GM12878 (cell line): ENCODE results near the gene DUOX1. TPM values are rescaled to one million over a fixed set of nuclear protein-coding genes. Genes with fewer than 3 reads are reported as not detected.

Source experiments
- CHD2 ChIP-seq: IDR thresholded peaks from 2 replicates; pipeline ENCODE4 v1.6.1; 2011; ENCODE audit warnings: low read depth, low read length, improper control_type of control experiment, borderline replicate concordance
- DPF2 ChIP-seq: fragments of 450-650 bp; IDR thresholded peaks from 2 replicates; pipeline ENCODE4 v1.6.1; 2017; ENCODE audit warnings: mild to moderate bottlenecking
- HDAC2 ChIP-seq: fragments of 200-600 bp; sonication (generic); IDR thresholded peaks from 2 replicates; pipeline ENCODE4 v1.6.1; 2017
- MEF2A ChIP-seq: IDR thresholded peaks from 2 replicates; pipeline ENCODE4 v1.6.1; 2011; ENCODE audit warnings: low read depth, mild to moderate bottlenecking, low read length, moderate library complexity; ENCODE audit not compliant: insufficient read depth
- MTA3 ChIP-seq: IDR thresholded peaks from 2 replicates; pipeline ENCODE4 v1.6.1; 2012; ENCODE audit warnings: low read length, inconsistent platforms, borderline replicate concordance
- MXI1 ChIP-seq: fragments of 150-350 bp; IDR thresholded peaks from 2 replicates; pipeline ENCODE4 v1.6.1; 2011; ENCODE audit warnings: low read depth, mild to moderate bottlenecking, inconsistent platforms, low read length, improper control_type of control experiment
- RB1 ChIP-seq: fragments of 450-650 bp; formaldehyde crosslinking; IDR thresholded peaks from 2 replicates; pipeline ENCODE4 v1.6.1; 2017; ENCODE audit warnings: mild to moderate bottlenecking, borderline replicate concordance
- SMC3 ChIP-seq: IDR thresholded peaks from 2 replicates; pipeline ENCODE4 v1.6.1; 2011; ENCODE audit warnings: low read length, improper control_type of control experiment, borderline replicate concordance
- TAF1 ChIP-seq: IDR thresholded peaks from 2 replicates; pipeline ENCODE4 v1.6.1; 2011; ENCODE audit warnings: mild to moderate bottlenecking, low read depth, low read length, borderline replicate concordance
- ZBED1 ChIP-seq: IDR thresholded peaks from 2 replicates; pipeline ENCODE4 v1.6.1; 2016; ENCODE audit warnings: borderline replicate concordance
- polyA plus RNA-seq, 11 experiments: library from polyadenylated mRNA; depleted of rRNA in 4 of 11; unstranded in 6 of 11; stranded (reverse) in 5 of 11; fragments of >200 nt; fragmentation: Nextera tagmentation in 4 of 11; fragmentation: Illumina TruSeq in 1 of 11; extraction: Ambion mirVana in 4 of 11; extraction: Trizol in 1 of 11; gene quantifications; 1 replicate in 1 of 11; 2 replicates in 10 of 11; pipeline versions ENCODE4 v1.2.1 to v1.2.3, GENCODE V29; 2011 to 2016; ENCODE audit warnings: inconsistent platforms in 2 of 11, missing spikeins in 2 of 11, low read depth in 1 of 11
- total RNA-seq, 4 experiments: library from RNA; depleted of rRNA in 3 of 4; stranded (reverse); fragments of >200 nt in 3 of 4; fragmentation: Illumina TruSeq in 1 of 4; extraction: Trizol in 1 of 4; gene quantifications; 2 replicates each; pipeline versions ENCODE4 v1.2.1 to v1.2.3, GENCODE V29; 2013 to 2021
- TF ChIP-seq, protein P1 (sequence below): fragments of 450-650 bp; formaldehyde crosslinking; IDR thresholded peaks from 2 replicates; pipeline ENCODE4 v1.4.0; 2022; ENCODE audit warnings: mild to moderate bottlenecking, moderate library complexity
- TF ChIP-seq, protein P2 (sequence below): fragments of 450-650 bp; IDR thresholded peaks from 2 replicates; pipeline ENCODE4 v1.6.1; 2017; ENCODE audit warnings: antibody characterized with exemption, mild to moderate bottlenecking, moderate library complexity
- TF ChIP-seq, protein P3 (sequence below): fragments of 450-650 bp; IDR thresholded peaks from 2 replicates; pipeline ENCODE4 v1.6.1; 2017; ENCODE audit warnings: mild to moderate bottlenecking, moderate library complexity
- TF ChIP-seq, protein P4 (sequence below): IDR thresholded peaks from 2 replicates; pipeline ENCODE4 v1.6.1; 2011; ENCODE audit warnings: low read depth, mild to moderate bottlenecking, low read length, moderate library complexity, borderline replicate concordance; ENCODE audit errors: extremely low read depth

The DUOX1 gene
- total and polyA plus RNA-seq, 10 of the 15 experiments (the other 5 are each of a cell fraction or from before 2014, with no cell fraction given), result 0.02 to 2.1 (median 0.26) TPM; not detected in 3

DNA sequence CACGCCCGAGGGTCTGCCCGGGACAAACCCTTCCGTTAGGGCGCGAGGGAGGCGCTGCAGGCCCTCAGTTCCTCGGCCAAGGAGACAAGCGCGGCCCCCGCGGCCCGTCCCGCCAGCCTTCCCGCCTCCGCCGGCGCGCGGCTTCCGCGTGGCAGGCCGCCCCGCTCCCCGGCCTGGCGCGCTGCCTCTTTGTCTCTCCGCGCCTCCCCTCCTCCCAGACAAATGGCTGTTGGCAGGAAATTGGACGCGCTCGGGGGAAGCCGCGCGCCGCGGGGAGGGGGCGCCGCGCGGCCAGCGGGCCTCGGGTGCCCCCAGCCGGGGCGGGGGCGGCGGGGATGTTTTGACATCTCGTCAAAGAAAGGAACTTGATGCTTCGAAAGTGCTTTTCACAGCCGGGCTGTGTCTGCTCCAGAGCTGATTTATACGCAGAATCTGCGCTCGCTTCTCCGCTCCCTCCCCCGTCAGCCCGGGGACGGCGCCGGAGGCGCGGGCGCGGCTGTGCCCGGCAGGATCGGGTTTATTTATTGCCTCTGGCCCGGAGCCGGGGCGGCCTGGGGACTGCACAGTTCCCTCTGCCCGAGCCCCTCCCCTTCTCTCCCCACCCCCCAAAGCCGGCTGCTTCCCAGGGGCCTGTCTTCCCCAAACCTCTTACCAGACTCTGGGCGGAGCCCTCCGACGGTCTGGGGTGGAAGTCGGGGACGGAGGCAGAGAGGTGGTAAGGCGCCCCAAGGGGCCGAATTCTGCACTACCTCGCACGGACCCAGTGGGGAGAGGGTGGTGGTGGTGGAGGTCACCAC lies 37.2 kb downstream of the DUOX1 start (continued):
- TF ChIP-seq TAF1, result peak; percentile 36; the same call in 1 of the 2 replicates
- TF ChIP-seq SMC3, result 0 out of 2 replicates have a peak, but pooled peaks have one; percentile 5
- 0 out of 2 replicates have a peak, but pooled peaks have one; percentile 2 for TF ChIP-seq MEF2A
- TF ChIP-seq RB1, result peak; percentile 84; the same call in 1 of the 2 replicates
- no peak for TF ChIP-seq ZBED1
- peak; percentile 75 for TF ChIP-seq DPF2
- no peak for TF ChIP-seq MTA3
- TF ChIP-seq, protein P1, sequence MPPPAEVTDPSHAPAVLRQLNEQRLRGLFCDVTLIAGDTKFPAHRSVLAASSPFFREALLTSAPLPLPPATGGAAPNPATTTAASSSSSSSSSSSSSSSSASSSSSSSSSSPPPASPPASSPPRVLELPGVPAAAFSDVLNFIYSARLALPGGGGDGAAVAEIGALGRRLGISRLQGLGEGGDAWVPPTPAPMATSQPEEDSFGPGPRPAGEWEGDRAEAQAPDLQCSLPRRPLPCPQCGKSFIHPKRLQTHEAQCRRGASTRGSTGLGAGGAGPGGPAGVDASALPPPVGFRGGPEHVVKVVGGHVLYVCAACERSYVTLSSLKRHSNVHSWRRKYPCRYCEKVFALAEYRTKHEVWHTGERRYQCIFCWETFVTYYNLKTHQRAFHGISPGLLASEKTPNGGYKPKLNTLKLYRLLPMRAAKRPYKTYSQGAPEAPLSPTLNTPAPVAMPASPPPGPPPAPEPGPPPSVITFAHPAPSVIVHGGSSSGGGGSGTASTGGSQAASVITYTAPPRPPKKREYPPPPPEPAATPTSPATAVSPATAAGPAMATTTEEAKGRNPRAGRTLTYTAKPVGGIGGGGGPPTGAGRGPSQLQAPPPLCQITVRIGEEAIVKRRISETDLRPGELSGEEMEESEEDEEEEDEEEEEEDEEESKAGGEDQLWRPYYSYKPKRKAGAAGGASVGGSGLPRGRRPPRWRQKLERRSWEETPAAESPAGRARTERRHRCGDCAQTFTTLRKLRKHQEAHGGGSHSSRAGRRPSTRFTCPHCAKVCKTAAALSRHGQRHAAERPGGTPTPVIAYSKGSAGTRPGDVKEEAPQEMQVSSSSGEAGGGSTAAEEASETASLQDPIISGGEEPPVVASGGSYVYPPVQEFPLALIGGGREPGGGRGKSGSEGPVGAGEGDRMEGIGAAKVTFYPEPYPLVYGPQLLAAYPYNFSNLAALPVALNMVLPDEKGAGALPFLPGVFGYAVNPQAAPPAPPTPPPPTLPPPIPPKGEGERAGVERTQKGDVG (CRISPR knock-in tag), result peak; percentile 77; the same call in 1 of the 2 replicates
- 0 out of 2 replicates have a peak, but pooled peaks have one; percentile 16 for TF ChIP-seq CHD2
- TF ChIP-seq, protein P2, sequence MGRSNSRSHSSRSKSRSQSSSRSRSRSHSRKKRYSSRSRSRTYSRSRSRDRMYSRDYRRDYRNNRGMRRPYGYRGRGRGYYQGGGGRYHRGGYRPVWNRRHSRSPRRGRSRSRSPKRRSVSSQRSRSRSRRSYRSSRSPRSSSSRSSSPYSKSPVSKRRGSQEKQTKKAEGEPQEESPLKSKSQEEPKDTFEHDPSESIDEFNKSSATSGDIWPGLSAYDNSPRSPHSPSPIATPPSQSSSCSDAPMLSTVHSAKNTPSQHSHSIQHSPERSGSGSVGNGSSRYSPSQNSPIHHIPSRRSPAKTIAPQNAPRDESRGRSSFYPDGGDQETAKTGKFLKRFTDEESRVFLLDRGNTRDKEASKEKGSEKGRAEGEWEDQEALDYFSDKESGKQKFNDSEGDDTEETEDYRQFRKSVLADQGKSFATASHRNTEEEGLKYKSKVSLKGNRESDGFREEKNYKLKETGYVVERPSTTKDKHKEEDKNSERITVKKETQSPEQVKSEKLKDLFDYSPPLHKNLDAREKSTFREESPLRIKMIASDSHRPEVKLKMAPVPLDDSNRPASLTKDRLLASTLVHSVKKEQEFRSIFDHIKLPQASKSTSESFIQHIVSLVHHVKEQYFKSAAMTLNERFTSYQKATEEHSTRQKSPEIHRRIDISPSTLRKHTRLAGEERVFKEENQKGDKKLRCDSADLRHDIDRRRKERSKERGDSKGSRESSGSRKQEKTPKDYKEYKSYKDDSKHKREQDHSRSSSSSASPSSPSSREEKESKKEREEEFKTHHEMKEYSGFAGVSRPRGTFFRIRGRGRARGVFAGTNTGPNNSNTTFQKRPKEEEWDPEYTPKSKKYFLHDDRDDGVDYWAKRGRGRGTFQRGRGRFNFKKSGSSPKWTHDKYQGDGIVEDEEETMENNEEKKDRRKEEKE, result peak; percentile 62; the same call in 1 of the 2 replicates
- TF ChIP-seq, protein P3, sequence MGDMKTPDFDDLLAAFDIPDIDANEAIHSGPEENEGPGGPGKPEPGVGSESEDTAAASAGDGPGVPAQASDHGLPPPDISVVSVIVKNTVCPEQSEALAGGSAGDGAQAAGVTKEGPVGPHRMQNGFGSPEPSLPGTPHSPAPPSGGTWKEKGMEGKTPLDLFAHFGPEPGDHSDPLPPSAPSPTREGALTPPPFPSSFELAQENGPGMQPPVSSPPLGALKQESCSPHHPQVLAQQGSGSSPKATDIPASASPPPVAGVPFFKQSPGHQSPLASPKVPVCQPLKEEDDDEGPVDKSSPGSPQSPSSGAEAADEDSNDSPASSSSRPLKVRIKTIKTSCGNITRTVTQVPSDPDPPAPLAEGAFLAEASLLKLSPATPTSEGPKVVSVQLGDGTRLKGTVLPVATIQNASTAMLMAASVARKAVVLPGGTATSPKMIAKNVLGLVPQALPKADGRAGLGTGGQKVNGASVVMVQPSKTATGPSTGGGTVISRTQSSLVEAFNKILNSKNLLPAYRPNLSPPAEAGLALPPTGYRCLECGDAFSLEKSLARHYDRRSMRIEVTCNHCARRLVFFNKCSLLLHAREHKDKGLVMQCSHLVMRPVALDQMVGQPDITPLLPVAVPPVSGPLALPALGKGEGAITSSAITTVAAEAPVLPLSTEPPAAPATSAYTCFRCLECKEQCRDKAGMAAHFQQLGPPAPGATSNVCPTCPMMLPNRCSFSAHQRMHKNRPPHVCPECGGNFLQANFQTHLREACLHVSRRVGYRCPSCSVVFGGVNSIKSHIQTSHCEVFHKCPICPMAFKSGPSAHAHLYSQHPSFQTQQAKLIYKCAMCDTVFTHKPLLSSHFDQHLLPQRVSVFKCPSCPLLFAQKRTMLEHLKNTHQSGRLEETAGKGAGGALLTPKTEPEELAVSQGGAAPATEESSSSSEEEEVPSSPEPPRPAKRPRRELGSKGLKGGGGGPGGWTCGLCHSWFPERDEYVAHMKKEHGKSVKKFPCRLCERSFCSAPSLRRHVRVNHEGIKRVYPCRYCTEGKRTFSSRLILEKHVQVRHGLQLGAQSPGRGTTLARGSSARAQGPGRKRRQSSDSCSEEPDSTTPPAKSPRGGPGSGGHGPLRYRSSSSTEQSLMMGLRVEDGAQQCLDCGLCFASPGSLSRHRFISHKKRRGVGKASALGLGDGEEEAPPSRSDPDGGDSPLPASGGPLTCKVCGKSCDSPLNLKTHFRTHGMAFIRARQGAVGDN, result peak; percentile 88
- no peak; the same call in 1 of the 2 replicates for TF ChIP-seq MXI1
- TF ChIP-seq, protein P4, sequence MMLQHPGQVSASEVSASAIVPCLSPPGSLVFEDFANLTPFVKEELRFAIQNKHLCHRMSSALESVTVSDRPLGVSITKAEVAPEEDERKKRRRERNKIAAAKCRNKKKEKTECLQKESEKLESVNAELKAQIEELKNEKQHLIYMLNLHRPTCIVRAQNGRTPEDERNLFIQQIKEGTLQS, result no peak
- 0 out of 2 replicates have a peak, but pooled peaks have one; percentile 44 for TF ChIP-seq HDAC2
